NB4 (cell line): ENCODE results near the gene CUL9.

ENCODE experiments used
- DNase-seq: peaks from one replicate; pipeline ENCODE4 v3.0.0; 2010; ENCODE audit warnings: low read depth
- H3K4me3 ChIP-seq: one replicate; pipeline ENCODE4 v1.5.1; 2011; ENCODE audit warnings: mild to moderate bottlenecking, low read depth, low read length, moderate library complexity
- CTCF ChIP-seq: IDR thresholded peaks from one replicate; pipeline ENCODE4 v1.5.1; 2012; ENCODE audit warnings: low read depth, low read length
- MAX ChIP-seq: IDR thresholded peaks from 2 replicates; pipeline ENCODE4 v1.6.1; 2011; ENCODE audit warnings: low read depth, low read length
- MYC ChIP-seq: IDR thresholded peaks from 2 replicates; pipeline ENCODE4 v1.6.1; 2011; ENCODE audit warnings: low read depth, low read length
- POLR2A ChIP-seq: IDR thresholded peaks from 2 replicates; pipeline ENCODE4 v1.6.1; 2011; ENCODE audit warnings: mild to moderate bottlenecking; ENCODE audit not compliant: insufficient read length; ENCODE audit errors: extremely low read depth

CUL9 gene

GRCh38 chr6:43192911-43193310, 10.9 kb downstream of the CUL9 start:
- no peak overlapping the region for H3K4me3 ChIP-seq
- no peak for TF ChIP-seq MAX
- TF ChIP-seq CTCF: no peak
- TF ChIP-seq MYC: no peak
- TF ChIP-seq POLR2A: no peak
- no peak for DNase-seq

GRCh38 chr6:43193929-43194328, 11.9 kb downstream of the CUL9 start:
- DNase-seq: no peak
- TF ChIP-seq POLR2A (no peak), CTCF (no peak), MYC (no peak)
- no peak overlapping the region for H3K4me3 ChIP-seq

GRCh38 chr6:43196337-43196736, 14.3 kb downstream of the CUL9 start:
- DNase-seq: no peak
- no peak for TF ChIP-seq MAX
- no peak for TF ChIP-seq POLR2A
- no peak for TF ChIP-seq MYC
- TF ChIP-seq CTCF: no peak
- H3K4me3 ChIP-seq: no peak overlapping the region

GRCh38 chr6:43199912-43200311, 17.9 kb downstream of the CUL9 start:
- TF ChIP-seq POLR2A: no peak
- TF ChIP-seq CTCF: no peak
- TF ChIP-seq MYC: no peak
- TF ChIP-seq MAX: no peak
- H3K4me3 ChIP-seq: no peak overlapping the region
- no peak for DNase-seq

GRCh38 chr6:43200541-43200940, 18.5 kb downstream of the CUL9 start:
- H3K4me3 ChIP-seq: no peak overlapping the region
- TF ChIP-seq MYC (no peak), CTCF (no peak), MAX (no peak), POLR2A (no peak)
- no peak for DNase-seq

GRCh38 chr6:43202451-43202850, 20.5 kb downstream of the CUL9 start:
- TF ChIP-seq MAX (no peak), POLR2A (no peak), CTCF (no peak), MYC (no peak)
- no peak for DNase-seq
- no peak overlapping the region for H3K4me3 ChIP-seq
